MM.1S (cell line): ENCODE data around the gene CTNNA1.

ENCODE experiments used
- DNase-seq: peaks from one replicate; pipeline ENCODE4 v3.0.0-alpha.2; 2015
- H2AFZ ChIP-seq: fragments of 300-600 bp; sonication (generic); 2 replicates; pipeline ENCODE4 v1.6.0; 2016; ENCODE audit warnings: antibody characterized with exemption, low read length
- H3F3A ChIP-seq: fragments of 300-600 bp; sonication (generic); 2 replicates; pipeline ENCODE4 v1.6.1; 2016; ENCODE audit warnings: mild to moderate bottlenecking, antibody characterized with exemption, low read length, moderate library complexity, mixed read lengths; ENCODE audit not compliant: insufficient read depth
- H3K27ac ChIP-seq: fragments of 300-600 bp; sonication (generic); 2 replicates; pipeline ENCODE4 v1.5.1; 2016; ENCODE audit warnings: mild to moderate bottlenecking, low read length
- H3K27me3 ChIP-seq: fragments of 300-600 bp; sonication (generic); replicated peaks from 2 replicates; pipeline ENCODE4 v1.6.0; 2016; ENCODE audit warnings: low read length; ENCODE audit not compliant: insufficient read depth
- H3K36me3 ChIP-seq: fragments of 300-600 bp; sonication (generic); replicated peaks from 2 replicates; pipeline ENCODE4 v1.6.1; 2016; ENCODE audit warnings: mild to moderate bottlenecking, low read length, mixed read lengths; ENCODE audit not compliant: insufficient read depth
- H3K4me1 ChIP-seq: fragments of 300-600 bp; sonication (generic); 2 replicates; pipeline ENCODE4 v1.6.1; 2016; ENCODE audit warnings: low read length, mixed read lengths
- H3K4me2 ChIP-seq: fragments of 300-600 bp; sonication (generic); 2 replicates; pipeline ENCODE4 v1.6.0; 2016; ENCODE audit warnings: low read depth, low read length
- H3K4me3 ChIP-seq: fragments of 300-600 bp; sonication (generic); 2 replicates; pipeline ENCODE4 v1.5.1; 2016; ENCODE audit warnings: low read length, mixed read lengths
- H3K79me2 ChIP-seq: fragments of 300-600 bp; sonication (generic); 2 replicates; pipeline ENCODE4 v1.6.1; 2016; ENCODE audit warnings: mixed run types, low read length, mixed read lengths
- H3K9ac ChIP-seq: fragments of 300-600 bp; sonication (generic); 2 replicates; pipeline ENCODE4 v1.6.1; 2016; ENCODE audit warnings: low read length, mixed read lengths
- H3K9me2 ChIP-seq: fragments of 300-600 bp; sonication (generic); replicated peaks from 2 replicates; pipeline ENCODE4 v1.6.1; 2016; ENCODE audit warnings: mild to moderate bottlenecking, low read length, mixed read lengths; ENCODE audit not compliant: insufficient read depth
- H3K9me3 ChIP-seq: fragments of 300-600 bp; sonication (generic); replicated peaks from 2 replicates; pipeline ENCODE4 v1.6.1; 2016; ENCODE audit warnings: mild to moderate bottlenecking, low read length, mixed read lengths; ENCODE audit not compliant: insufficient read depth
- H4K20me1 ChIP-seq: fragments of 300-600 bp; sonication (generic); 2 replicates; pipeline ENCODE4 v1.6.1; 2016; ENCODE audit warnings: mild to moderate bottlenecking, low read length, moderate library complexity, mixed read lengths; ENCODE audit not compliant: insufficient read depth
- EZH2 ChIP-seq: fragments of 300-600 bp; sonication (generic); optimal IDR thresholded peaks from 2 replicates; pipeline ENCODE3; 2017; ENCODE audit warnings: low read depth, mild to moderate bottlenecking, antibody characterized with exemption, low read length, mixed read lengths
- EZH2phosphoT487 ChIP-seq: fragments of 300-600 bp; sonication (generic); IDR thresholded peaks from 2 replicates; pipeline ENCODE4 v1.6.1; 2018; ENCODE audit warnings: antibody characterized with exemption, low read length
- TF ChIP-seq, protein P1 (sequence below): fragments of 300-600 bp; sonication (generic); IDR thresholded peaks from 2 replicates; pipeline ENCODE4 v1.5.1; 2016; ENCODE audit warnings: antibody characterized with exemption, low read length, mixed read lengths

CTNNA1 gene

DNA sequence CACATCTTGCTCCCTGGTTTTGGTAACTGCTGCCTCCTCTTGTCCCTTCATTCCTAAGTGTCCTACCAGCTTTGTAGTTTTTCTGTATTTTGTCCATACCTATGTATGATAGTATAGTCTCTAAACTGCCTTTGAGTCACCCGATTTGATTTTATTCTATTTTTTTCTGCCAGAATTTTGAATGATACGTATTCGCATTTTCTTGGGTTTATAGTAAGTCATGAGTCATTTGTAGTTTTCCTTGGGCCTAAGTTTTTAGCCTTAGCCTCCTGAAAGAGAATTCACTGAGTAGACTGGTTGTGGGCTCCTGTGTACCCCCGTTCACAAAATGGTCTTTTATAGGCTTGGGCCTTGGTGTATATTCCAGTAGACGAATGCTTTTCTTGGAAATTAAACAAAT lies 62.3 kb downstream of the CTNNA1 start:
- TF ChIP-seq EZH2phosphoT487 (no peak), EZH2 (no peak)
- TF ChIP-seq, protein P1, sequence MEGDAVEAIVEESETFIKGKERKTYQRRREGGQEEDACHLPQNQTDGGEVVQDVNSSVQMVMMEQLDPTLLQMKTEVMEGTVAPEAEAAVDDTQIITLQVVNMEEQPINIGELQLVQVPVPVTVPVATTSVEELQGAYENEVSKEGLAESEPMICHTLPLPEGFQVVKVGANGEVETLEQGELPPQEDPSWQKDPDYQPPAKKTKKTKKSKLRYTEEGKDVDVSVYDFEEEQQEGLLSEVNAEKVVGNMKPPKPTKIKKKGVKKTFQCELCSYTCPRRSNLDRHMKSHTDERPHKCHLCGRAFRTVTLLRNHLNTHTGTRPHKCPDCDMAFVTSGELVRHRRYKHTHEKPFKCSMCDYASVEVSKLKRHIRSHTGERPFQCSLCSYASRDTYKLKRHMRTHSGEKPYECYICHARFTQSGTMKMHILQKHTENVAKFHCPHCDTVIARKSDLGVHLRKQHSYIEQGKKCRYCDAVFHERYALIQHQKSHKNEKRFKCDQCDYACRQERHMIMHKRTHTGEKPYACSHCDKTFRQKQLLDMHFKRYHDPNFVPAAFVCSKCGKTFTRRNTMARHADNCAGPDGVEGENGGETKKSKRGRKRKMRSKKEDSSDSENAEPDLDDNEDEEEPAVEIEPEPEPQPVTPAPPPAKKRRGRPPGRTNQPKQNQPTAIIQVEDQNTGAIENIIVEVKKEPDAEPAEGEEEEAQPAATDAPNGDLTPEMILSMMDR, result no peak
- H3K4me3 ChIP-seq, result no peak overlapping the region
- no peaks in the 10 kb centered on the region for H3F3A ChIP-seq
- no peaks in the 10 kb centered on the region for H3K27me3 ChIP-seq
- H3K9ac ChIP-seq, result no peak overlapping the region
- H4K20me1 ChIP-seq, result no peaks in the 10 kb centered on the region
- peaks cover 20% of the 10 kb centered on the region for H3K79me2 ChIP-seq
- no peak overlapping the region for H3K27ac ChIP-seq
- H3K9me3 ChIP-seq, result no peaks in the 10 kb centered on the region
- DNase-seq, result no peak
- H2AFZ ChIP-seq, result no peak overlapping the region
- H3K9me2 ChIP-seq, result no peaks in the 10 kb centered on the region
- no peaks in the 10 kb centered on the region for H3K36me3 ChIP-seq
- no peaks in the 10 kb centered on the region for H3K4me1 ChIP-seq
- no peak overlapping the region for H3K4me2 ChIP-seq

DNA sequence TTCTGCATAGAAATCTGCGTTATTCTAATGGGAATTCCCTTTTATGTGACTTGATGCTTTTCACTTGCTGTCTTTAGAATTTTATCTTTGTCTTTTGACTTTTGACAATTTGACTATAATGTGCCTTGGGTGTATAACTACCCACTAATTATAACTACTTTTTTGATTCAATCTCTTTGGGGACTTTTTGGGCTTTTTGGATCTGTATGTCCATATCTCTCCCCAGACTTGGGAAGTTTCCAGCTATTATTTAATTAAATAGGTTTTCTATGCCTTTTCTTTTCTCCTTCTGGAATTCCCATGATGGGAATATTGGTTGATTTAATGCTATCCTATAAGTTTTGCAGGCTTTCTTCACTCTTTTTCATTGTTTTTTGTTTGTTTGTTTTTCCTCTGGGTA lies 64.0 kb downstream of the CTNNA1 start:
- Histone ChIP-seq H3K9me2 (no peaks in the 10 kb centered on the region), H3K4me3 (no peak overlapping the region), H3K9ac (no peak overlapping the region), H3K27ac (no peak overlapping the region), H3K79me2 (peaks cover 27% of the 10 kb centered on the region), H3K9me3 (no peaks in the 10 kb centered on the region), H3K4me1 (no peaks in the 10 kb centered on the region), H3F3A (no peaks in the 10 kb centered on the region), H3K36me3 (no peaks in the 10 kb centered on the region), H3K27me3 (no peaks in the 10 kb centered on the region), H2AFZ (no peak overlapping the region), H4K20me1 (no peaks in the 10 kb centered on the region; the same call in 1 of the 2 replicates), H3K4me2 (no peak overlapping the region)
- DNase-seq, result no peak
- TF ChIP-seq EZH2phosphoT487, result no peak
- no peak for TF ChIP-seq EZH2
- TF ChIP-seq, protein P1, result no peak

DNA sequence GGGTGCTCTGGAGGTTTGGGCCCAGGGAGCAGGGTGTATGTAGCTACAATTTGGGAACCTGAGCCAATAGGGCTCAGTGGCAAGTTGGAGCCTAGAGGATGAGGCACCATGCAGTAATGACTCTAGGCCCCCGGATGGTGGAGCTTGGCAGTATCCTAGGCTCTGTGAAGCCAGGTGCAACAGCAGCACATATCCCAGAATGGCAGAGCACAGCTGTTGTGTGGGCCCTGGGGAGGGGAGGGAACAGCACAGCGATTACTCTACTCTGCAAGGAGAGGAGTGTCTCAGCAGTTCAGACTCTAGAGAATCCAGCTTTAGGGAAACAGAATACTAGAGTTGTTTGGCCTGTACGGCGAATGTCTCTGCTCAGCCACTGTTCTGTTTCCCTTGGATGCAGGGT lies 65.9 kb downstream of the CTNNA1 start:
- Histone ChIP-seq H3K4me3 (no peak overlapping the region), H3K9me3 (no peaks in the 10 kb centered on the region), H3K36me3 (no peaks in the 10 kb centered on the region), H3K4me1 (no peaks in the 10 kb centered on the region), H3K9ac (no peak overlapping the region), H3K79me2 (peaks cover 33% of the 10 kb centered on the region), H4K20me1 (no peaks in the 10 kb centered on the region; the same call in 1 of the 2 replicates), H3K27ac (no peak overlapping the region), H2AFZ (no peak overlapping the region), H3F3A (no peaks in the 10 kb centered on the region), H3K9me2 (no peaks in the 10 kb centered on the region), H3K27me3 (no peaks in the 10 kb centered on the region), H3K4me2 (no peak overlapping the region)
- no peak for DNase-seq
- no peak for TF ChIP-seq EZH2
- TF ChIP-seq, protein P1, result no peak
- TF ChIP-seq EZH2phosphoT487, result no peak

DNA sequence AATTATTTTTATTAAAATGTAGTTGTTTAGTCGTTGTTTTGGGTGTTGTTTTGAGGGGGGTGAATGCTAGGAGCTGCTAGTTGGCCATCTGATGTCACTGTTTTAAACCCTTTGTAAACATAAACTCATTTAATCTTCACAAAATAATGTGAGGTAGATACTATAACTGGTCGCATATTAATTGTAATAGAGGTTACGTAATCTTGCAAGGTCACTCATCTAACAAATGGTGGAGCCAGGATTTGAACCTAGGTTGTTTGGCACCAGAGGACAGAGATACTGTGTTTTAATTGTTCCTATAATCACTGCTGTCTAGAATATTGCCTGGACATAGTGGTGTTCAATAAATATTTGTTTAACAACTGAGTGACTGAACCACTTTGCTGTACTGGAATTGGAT lies 67.5 kb downstream of the CTNNA1 start:
- Histone ChIP-seq H3K9me2 (no peaks in the 10 kb centered on the region), H3K9ac (no peak overlapping the region), H4K20me1 (no peaks in the 10 kb centered on the region; the same call in 1 of the 2 replicates), H3K36me3 (no peaks in the 10 kb centered on the region), H3K79me2 (peaks cover 33% of the 10 kb centered on the region), H3K4me3 (no peak overlapping the region), H3K9me3 (no peaks in the 10 kb centered on the region), H3K4me1 (no peaks in the 10 kb centered on the region), H3K27me3 (no peaks in the 10 kb centered on the region), H3F3A (no peaks in the 10 kb centered on the region), H3K27ac (no peak overlapping the region), H3K4me2 (no peak overlapping the region), H2AFZ (no peak overlapping the region)
- no peak for TF ChIP-seq EZH2
- no peak for TF ChIP-seq EZH2phosphoT487
- TF ChIP-seq, protein P1, result no peak
- no peak for DNase-seq
